ENCODE results near the gene PPP1R37. TPM values are rescaled to one million over a fixed set of nuclear protein-coding genes. Genes with fewer than 3 reads are reported as not detected.

The PPP1R37 gene
- total and polyA plus RNA-seq, 2 of the 8 experiments (the other 6 are each of a cell fraction or from before 2014, with no cell fraction given) = 14.6 to 25.7 TPM

- no peaks in the 10 kb centered on the region for H3K27me3 ChIP-seq (replicated peaks in 1 of 4; ENCODE audit: control insufficient read depth in 3 of 4, extremely low read depth in 1 of 4, insufficient read depth in 3 of 4, low read length in 3 of 4)
- no peaks in the 10 kb centered on the region for H3K23me2 ChIP-seq (ENCODE audit: low read depth, low read length)
- no peak overlapping the region for H4K5ac ChIP-seq (ENCODE audit: insufficient read length, low read depth, low read length)
- no peak overlapping the region for H4K91ac ChIP-seq (replicated peaks; ENCODE audit: insufficient read length, low read length)
- no peak for DNase-seq (ENCODE audit: low read depth in 1 of 2, low spot score in 2 of 2)
- no peak for TF ChIP-seq SP4 (IDR thresholded peaks at IDR 0.05; ENCODE audit: low read length)
- no peak for TF ChIP-seq ZNF274 (IDR thresholded peaks at IDR 0.05; ENCODE audit: borderline replicate concordance, extremely low read depth, low read length)
- no peak for TF ChIP-seq USF2 (IDR thresholded peaks at IDR 0.05; ENCODE audit: low read length)
- TF ChIP-seq YY1 (IDR thresholded peaks at IDR 0.05; ENCODE audit: low read depth, low read length) = no peak
- TF ChIP-seq CEBPB (IDR thresholded peaks at IDR 0.05; ENCODE audit: low read depth, low read length) = no peak
- no peak for TF ChIP-seq NANOG (IDR thresholded peaks at IDR 0.05; ENCODE audit: insufficient read depth, low read depth, low read length, poor library complexity, severe bottlenecking)
- TF ChIP-seq SIN3A (conservative IDR thresholded peaks at IDR 0.05 in 1 of 2, IDR thresholded peaks at IDR 0.05 in 1 of 2; ENCODE audit: low read depth in 1 of 2, low read length in 2 of 2) = no peak
- TF ChIP-seq RXRA (IDR thresholded peaks at IDR 0.05; ENCODE audit: insufficient read depth, low read depth, low read length) = no peak
- no peak for TF ChIP-seq SUZ12 (IDR thresholded peaks at IDR 0.05; ENCODE audit: low read length)
- TF ChIP-seq ASH2L (IDR thresholded peaks at IDR 0.05; ENCODE audit: low read length) = no peak
- TF ChIP-seq CBX8 (IDR thresholded peaks at IDR 0.05; ENCODE audit: borderline replicate concordance, low read depth, low read length) = no peak
- no peak for TF ChIP-seq TBP (IDR thresholded peaks at IDR 0.05; ENCODE audit: low read depth, low read length)
- H3K9ac ChIP-seq (replicated peaks in 1 of 4; ENCODE audit: extremely low read depth in 1 of 4, low read depth in 3 of 4, low read length in 3 of 4) = no peak overlapping the region
- peaks cover 70 to 73% of the 10 kb centered on the region in 2 experiments for H4K20me1 ChIP-seq (replicated peaks in 1 of 2; ENCODE audit: control insufficient read depth in 1 of 2, insufficient read depth in 2 of 2, low read length in 2 of 2)
- H3K4me3 ChIP-seq (ENCODE audit: extremely low read depth in 1 of 4, insufficient read depth in 2 of 4, low read depth in 3 of 4, low read length in 4 of 4) = no peak overlapping the region
- no peak overlapping the region for H3K18ac ChIP-seq (ENCODE audit: extremely low read depth, low read length)
- ChIA-PET POLR2A (ENCODE audit: partially characterized antibody) (interaction anchor here (1.2 to 8.4 kb wide), 6 partner anchors 11 to 47 kb away, joined by 3 to 70 read pairs (median 5); partner anchors contain the start of genes GEMIN7 and PPP1R37), CTCF (ENCODE audit: partially characterized antibody) (interaction anchor here (0.8 to 8.3 kb wide), 5 partner anchors 9 to 36 kb away, joined by 4 to 57 read pairs (median 8); partner anchors contain the start of gene PPP1R37)
- no peak overlapping the region for H3K4ac ChIP-seq (replicated peaks; ENCODE audit: insufficient read length, low read depth, low read length)
- H3K23ac ChIP-seq (ENCODE audit: insufficient read length) = no peak overlapping the region
- H2AFZ ChIP-seq (ENCODE audit: low read length) = no peak overlapping the region
- H2BK15ac ChIP-seq (ENCODE audit: low read length) = no peak overlapping the region
- H2BK12ac ChIP-seq (ENCODE audit: low read depth, low read length) = no peak overlapping the region
- no peak overlapping the region for H3K56ac ChIP-seq (replicated peaks; ENCODE audit: insufficient read length, low read depth, low read length)
- no peak overlapping the region for H2BK120ac ChIP-seq (replicated peaks; ENCODE audit: low read depth, low read length)
- H2BK20ac ChIP-seq (ENCODE audit: low read length) = no peak overlapping the region
- FAIRE-seq = no peak
- 92% methylated on average over 8 of the region's 8 CpGs; no CpG with 5 or more reads in 1 of the 2 experiments for WGBS, 2 experiments (ENCODE audit: extremely low coverage in 1 of 2, insufficient coverage in 1 of 2, insufficient read length in 1 of 2, insufficient replicate concordance in 2 of 2, low coverage in 1 of 2, low lambda C conversion rate in 2 of 2, missing lambda C conversion rate in 1 of 2)
- H3K9me3 ChIP-seq (ENCODE audit: insufficient read depth in 2 of 2, low read depth in 1 of 2, low read length in 1 of 2) = no peaks in the 10 kb centered on the region
- no peak overlapping the region for H3K4me2 ChIP-seq (ENCODE audit: insufficient read depth in 1 of 2, low read depth in 2 of 2, low read length in 2 of 2)
- no peaks in the 10 kb centered on the region; a peak in 2 of 8 replicates for H3K36me3 ChIP-seq (ENCODE audit: control insufficient read depth in 2 of 4, insufficient read depth in 4 of 4, low read length in 3 of 4)
- H3K79me1 ChIP-seq (ENCODE audit: low read depth, low read length) = peaks cover 72% of the 10 kb centered on the region
- 0 out of 2 replicates have a peak overlapping the region, but pooled peaks have one; percentile 60 for H2BK5ac ChIP-seq (ENCODE audit: low read depth, low read length)
- H3K4me1 ChIP-seq (replicated peaks in 1 of 4; ENCODE audit: control insufficient read depth in 3 of 4, insufficient read depth in 4 of 4, low read length in 3 of 4) = peaks cover 0 to 36% (median 18%) of the 10 kb centered on the region in 4 experiments; a peak in 6 of 7 replicates
- H3K27ac ChIP-seq (ENCODE audit: low read depth, low read length) = no peak overlapping the region
- H3K79me2 ChIP-seq (ENCODE audit: control insufficient read depth in 1 of 2, insufficient read depth in 2 of 2, low read length in 2 of 2) = peaks cover 13 to 93% of the 10 kb centered on the region in 2 experiments; a peak in 3 of 4 replicates
- no peak overlapping the region for H4K8ac ChIP-seq (ENCODE audit: extremely low read depth, insufficient read depth, low read length)
- peak overlapping the region; percentile 39; the same call in 1 of the 2 replicates for H2AK5ac ChIP-seq (ENCODE audit: low read depth, low read length)
- H3K14ac ChIP-seq (ENCODE audit: insufficient read length) = no peak overlapping the region
Observed at GRCh38 chr19:45101806-45102205, 8.8 kb downstream of the PPP1R37 start.
